Loucy (cell line): ENCODE results near the gene CHN2.

Experiments
- EZH2phosphoT487 ChIP-seq: fragments of 200-600 bp; IDR thresholded peaks from 2 replicates; pipeline ENCODE4 v1.6.1; 2018; ENCODE audit warnings: antibody characterized with exemption, mild to moderate bottlenecking, moderate library complexity, borderline replicate concordance
- TF ChIP-seq, protein P1 (sequence below): fragments of 200-600 bp; sonication (generic); conservative IDR thresholded peaks from 2 replicates; pipeline ENCODE4 v1.5.1; 2014; ENCODE audit warnings: mild to moderate bottlenecking, antibody characterized with exemption, low read length

- TF ChIP-seq, protein P1, sequence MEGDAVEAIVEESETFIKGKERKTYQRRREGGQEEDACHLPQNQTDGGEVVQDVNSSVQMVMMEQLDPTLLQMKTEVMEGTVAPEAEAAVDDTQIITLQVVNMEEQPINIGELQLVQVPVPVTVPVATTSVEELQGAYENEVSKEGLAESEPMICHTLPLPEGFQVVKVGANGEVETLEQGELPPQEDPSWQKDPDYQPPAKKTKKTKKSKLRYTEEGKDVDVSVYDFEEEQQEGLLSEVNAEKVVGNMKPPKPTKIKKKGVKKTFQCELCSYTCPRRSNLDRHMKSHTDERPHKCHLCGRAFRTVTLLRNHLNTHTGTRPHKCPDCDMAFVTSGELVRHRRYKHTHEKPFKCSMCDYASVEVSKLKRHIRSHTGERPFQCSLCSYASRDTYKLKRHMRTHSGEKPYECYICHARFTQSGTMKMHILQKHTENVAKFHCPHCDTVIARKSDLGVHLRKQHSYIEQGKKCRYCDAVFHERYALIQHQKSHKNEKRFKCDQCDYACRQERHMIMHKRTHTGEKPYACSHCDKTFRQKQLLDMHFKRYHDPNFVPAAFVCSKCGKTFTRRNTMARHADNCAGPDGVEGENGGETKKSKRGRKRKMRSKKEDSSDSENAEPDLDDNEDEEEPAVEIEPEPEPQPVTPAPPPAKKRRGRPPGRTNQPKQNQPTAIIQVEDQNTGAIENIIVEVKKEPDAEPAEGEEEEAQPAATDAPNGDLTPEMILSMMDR = no peak
- TF ChIP-seq EZH2phosphoT487 = no peak
Observed at GRCh38 chr7:29377718-29378117, 183.1 kb downstream of the CHN2 start.
